Mesothelial cell of epicardium (in vitro differentiated cells): ENCODE data around the gene CBLB. TPM values are rescaled to one million over a fixed set of nuclear protein-coding genes. Genes with fewer than 3 reads are reported as not detected.

Experiments
- DNase-seq, 2 experiments: peaks; one replicate each; pipeline ENCODE4 v3.0.0; 2021; ENCODE audit warnings: low spot score in 2 of 2; ENCODE audit not compliant: unreplicated experiment in 2 of 2
- H3K27ac Mint-ChIP-seq: 2 replicates; pipeline ENCODE4 v1.8.0; 2021; ENCODE audit warnings: mixed read lengths
- H3K27me3 Mint-ChIP-seq: 2 replicates; pipeline ENCODE4 v1.8.0; 2021; ENCODE audit warnings: low read depth, mixed read lengths
- H3K36me3 Mint-ChIP-seq: 2 replicates; pipeline ENCODE4 v1.8.0; 2021; ENCODE audit warnings: mixed read lengths
- H3K4me1 Mint-ChIP-seq: 2 replicates; pipeline ENCODE4 v1.8.0; 2021; ENCODE audit warnings: mixed read lengths
- H3K4me3 Mint-ChIP-seq: 2 replicates; pipeline ENCODE4 v1.8.0; 2021; ENCODE audit warnings: mild to moderate bottlenecking, moderate library complexity, mixed read lengths
- H3K9me3 Mint-ChIP-seq: 2 replicates; pipeline ENCODE4 v1.8.0; 2021; ENCODE audit warnings: mixed read lengths
- CTCF ChIP-seq: fragments of 200-600 bp; sonication (generic); IDR thresholded peaks from one replicate; pipeline ENCODE4 v1.5.0; 2021; ENCODE audit warnings: antibody characterized with exemption; ENCODE audit not compliant: unreplicated experiment
- total RNA-seq: library from RNA; stranded (reverse); gene quantifications from 3 replicates; pipeline ENCODE4 v1.2.1, GENCODE V29; 2021

CBLB gene
- total RNA-seq, 1 donor from 2014 or later = 116 TPM

- TF ChIP-seq CTCF = no peak
- H3K36me3 Mint-ChIP-seq = peaks cover 22% of the 10 kb centered on the region
- H3K4me3 Mint-ChIP-seq = no peak overlapping the region
- peaks cover 43% of the 10 kb centered on the region for H3K4me1 Mint-ChIP-seq
- H3K27me3 Mint-ChIP-seq = no peaks in the 10 kb centered on the region
- DNase-seq = no peak
- no peak overlapping the region for H3K27ac Mint-ChIP-seq
- H3K9me3 Mint-ChIP-seq = no peaks in the 10 kb centered on the region
Observed at GRCh38 chr3:105862217-105862616, 6.6 kb downstream of the CBLB start.

GRCh38 chr3:105860641-105861040, 8.2 kb downstream of the CBLB start:
- Mint-ChIP-seq H3K27ac (no peak overlapping the region), H3K4me3 (no peak overlapping the region)

GRCh38 chr3:105858017-105858416, 10.8 kb downstream of the CBLB start:
- Mint-ChIP-seq H3K4me3 (no peak overlapping the region), H3K36me3 (peaks cover 37% of the 10 kb centered on the region), H3K27ac (peak overlapping the region; percentile 5), H3K9me3 (peaks cover 4% of the 10 kb centered on the region), H3K27me3 (no peaks in the 10 kb centered on the region), H3K4me1 (peaks cover 14% of the 10 kb centered on the region)
- DNase-seq = no peak
- no peak for TF ChIP-seq CTCF

More at GRCh38 chr3:105860641-105861040, 8.2 kb downstream of the CBLB start:
- Mint-ChIP-seq H3K36me3 (peaks cover 21% of the 10 kb centered on the region), H3K27me3 (no peaks in the 10 kb centered on the region), H3K4me1 (peaks cover 31% of the 10 kb centered on the region), H3K9me3 (no peaks in the 10 kb centered on the region)
- TF ChIP-seq CTCF = no peak
- no peak for DNase-seq

- no peak for TF ChIP-seq CTCF
- no peak for DNase-seq
- H3K27ac Mint-ChIP-seq = peak overlapping the region; percentile 5
- H3K4me3 Mint-ChIP-seq = no peak overlapping the region
- peaks cover 38% of the 10 kb centered on the region for H3K36me3 Mint-ChIP-seq
- H3K4me1 Mint-ChIP-seq = peaks cover 14% of the 10 kb centered on the region
- H3K9me3 Mint-ChIP-seq = peaks cover 4% of the 10 kb centered on the region
- H3K27me3 Mint-ChIP-seq = no peaks in the 10 kb centered on the region
Observed at GRCh38 chr3:105857601-105858000, 11.2 kb downstream of the CBLB start.

- Mint-ChIP-seq H3K9me3 (peaks cover 4% of the 10 kb centered on the region), H3K27me3 (no peaks in the 10 kb centered on the region), H3K4me1 (peaks cover 14% of the 10 kb centered on the region), H3K27ac (no peak overlapping the region), H3K36me3 (peaks cover 38% of the 10 kb centered on the region), H3K4me3 (no peak overlapping the region)
- DNase-seq = no peak
- no peak for TF ChIP-seq CTCF
Observed at GRCh38 chr3:105856605-105857004, 12.2 kb downstream of the CBLB start.
